Measurements from ENCODE around the gene LTBP1.
"Not testable (repeated sequence)": the region's sequence is repeated elsewhere in the genome, so short reads cannot be mapped to it uniquely, and the experiment has no call there.

The LTBP1 gene

DNA sequence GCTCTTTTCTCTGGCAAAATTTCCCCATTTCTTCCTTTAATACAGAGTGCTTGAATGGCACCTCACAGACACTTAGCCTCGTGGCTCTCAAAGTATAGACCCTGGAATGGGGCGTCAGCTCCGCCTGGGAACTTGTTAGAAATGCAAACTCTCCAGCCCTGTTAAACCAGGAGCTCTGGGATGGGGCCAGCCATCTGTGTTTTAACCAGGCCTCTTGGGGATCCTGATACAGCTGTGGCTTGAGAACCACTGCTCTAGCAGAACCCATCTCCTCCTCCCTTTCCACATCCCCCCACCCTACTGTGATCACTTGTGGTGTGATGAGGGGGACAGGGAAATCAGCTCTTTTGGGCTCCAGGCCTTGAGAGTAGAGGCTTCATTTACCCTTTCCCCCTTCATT, 15.9 kb downstream of the LTBP1 start:
- DNase-seq, result no peak

DNA sequence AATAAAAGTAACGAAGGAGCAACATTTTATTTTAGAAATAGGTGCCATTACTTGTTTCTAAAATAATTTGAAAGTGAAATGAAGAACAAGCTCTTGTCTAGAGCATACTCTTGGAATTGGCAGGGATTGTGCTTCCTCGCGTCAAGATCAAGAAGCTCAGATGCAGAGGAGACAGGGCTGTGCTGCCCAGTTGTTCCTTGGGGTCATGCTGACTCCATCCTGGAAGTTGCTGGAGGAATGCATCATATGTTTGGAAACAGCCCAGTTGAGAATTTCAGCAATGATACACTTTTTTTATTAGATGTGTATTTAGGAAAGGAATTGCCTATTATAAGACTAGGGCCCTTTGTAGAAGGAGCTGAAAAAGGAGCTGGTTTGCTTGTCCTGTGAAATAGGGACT, 17.2 kb downstream of the LTBP1 start:
- no peak for DNase-seq

GRCh38 chr2:32965523-32966171, 18.9 kb downstream of the LTBP1 start:
- no peak for DNase-seq

GRCh38 chr2:32969444-32970162, 22.9 kb downstream of the LTBP1 start:
- no peak for DNase-seq

- not testable (repeated sequence) for DNase-seq
These were observed 27.0 kb downstream of the LTBP1 start for GRCh38 chr2:32973772-32974171.

GRCh38 chr2:32976409-32977063, 29.8 kb downstream of the LTBP1 start:
- DNase-seq, result no peak

DNA sequence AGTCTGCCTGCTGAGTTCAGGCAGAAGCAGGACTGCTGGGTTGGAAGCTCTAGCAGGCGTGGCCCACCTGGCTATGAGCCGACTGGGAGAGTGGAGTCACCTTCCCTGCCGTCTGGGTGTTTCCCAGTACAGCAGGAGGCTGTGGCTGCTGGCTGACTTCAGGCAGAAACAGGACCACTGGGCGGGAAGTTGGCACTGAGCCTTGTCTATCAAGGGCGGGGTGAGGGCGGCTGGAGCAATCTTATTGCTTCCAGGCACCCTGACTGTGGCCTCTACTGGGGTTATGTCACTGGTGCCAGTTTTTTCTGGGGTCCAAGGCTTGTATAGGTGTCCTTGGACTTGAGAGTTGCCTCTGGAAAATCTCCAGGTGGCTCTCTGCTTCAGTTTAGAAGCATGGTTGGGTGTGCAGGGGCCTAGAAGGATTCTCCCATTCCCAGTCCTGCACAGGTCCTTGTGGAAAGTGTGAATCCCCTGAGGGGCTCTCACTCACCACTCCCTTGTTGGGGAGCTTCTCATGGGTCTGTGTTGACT, 30.5 kb downstream of the LTBP1 start:
- DNase-seq, result no peak

DNA sequence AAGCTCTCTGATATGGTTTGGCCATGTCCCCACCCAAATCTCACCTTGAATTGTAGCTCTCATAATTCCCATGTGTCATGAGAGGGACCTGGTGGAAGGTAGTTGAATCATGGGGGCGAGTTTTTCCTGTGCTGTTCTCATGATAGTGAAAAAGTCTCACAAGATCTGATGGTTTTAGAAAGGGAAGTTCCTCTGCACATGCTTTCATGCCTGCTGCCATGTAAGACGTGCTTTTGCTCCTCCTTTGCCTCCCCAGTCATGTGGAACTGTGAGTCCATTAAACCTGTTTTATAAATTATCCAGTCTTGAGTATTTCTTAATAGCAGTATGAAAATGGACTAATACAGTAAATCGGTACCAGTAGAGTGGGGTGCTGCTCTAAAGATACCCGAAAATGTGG, 34.9 kb downstream of the LTBP1 start:
- no peak for DNase-seq

DNA sequence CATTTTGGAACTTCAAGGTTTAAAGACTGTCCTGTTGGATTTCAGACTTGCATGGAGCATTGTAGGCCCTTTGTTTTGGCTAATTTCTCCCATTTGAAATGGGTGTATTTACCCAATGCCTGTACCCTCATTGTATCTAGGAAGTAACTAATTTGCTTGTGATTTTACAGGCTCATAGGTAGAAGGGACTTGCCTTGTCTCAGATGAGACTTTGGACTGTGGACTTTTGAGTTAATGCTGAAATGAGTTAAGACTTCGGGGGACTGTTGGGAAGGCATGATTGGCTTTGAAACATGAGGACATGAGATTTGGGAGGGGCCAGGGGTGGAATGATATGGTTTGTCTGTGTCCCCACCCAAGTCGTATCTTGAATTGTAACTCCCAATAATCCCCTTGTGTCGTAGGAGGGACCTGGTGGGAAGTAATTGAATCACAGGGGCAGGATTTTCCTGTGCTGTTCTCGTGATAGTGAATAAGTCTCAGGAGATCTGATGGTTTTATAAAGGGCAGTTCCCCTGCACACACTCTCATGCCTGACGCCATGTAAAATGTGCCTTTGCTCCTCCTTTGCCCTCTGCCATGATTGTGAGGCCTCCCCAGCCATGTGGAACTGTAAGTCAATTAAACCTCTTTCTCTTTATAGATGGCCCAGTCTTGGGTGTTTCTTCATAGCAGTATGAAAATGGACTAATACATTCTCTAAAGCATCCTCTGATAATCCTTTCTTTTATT, 36.6 kb downstream of the LTBP1 start:
- not testable (repeated sequence) for DNase-seq

DNA sequence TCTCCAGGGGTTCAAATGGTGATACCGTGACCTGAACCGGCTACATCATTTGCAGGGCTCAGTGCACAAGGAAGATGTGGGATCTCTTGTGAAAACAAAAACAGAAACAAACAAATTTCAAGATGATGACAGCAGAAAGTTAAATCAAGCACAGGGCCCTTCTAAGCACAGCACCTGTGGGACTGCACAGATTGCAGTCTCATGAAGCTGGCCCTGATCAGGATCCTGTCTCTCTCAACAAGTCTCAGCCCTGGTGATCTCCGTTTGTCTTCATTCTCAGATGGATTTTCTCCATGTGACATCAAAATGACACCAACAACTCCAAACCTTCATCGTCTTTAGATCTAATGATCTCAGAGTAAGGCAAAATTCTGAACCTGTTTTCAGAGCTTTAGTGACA, 39.7 kb downstream of the LTBP1 start:
- DNase-seq, result no peak

DNA sequence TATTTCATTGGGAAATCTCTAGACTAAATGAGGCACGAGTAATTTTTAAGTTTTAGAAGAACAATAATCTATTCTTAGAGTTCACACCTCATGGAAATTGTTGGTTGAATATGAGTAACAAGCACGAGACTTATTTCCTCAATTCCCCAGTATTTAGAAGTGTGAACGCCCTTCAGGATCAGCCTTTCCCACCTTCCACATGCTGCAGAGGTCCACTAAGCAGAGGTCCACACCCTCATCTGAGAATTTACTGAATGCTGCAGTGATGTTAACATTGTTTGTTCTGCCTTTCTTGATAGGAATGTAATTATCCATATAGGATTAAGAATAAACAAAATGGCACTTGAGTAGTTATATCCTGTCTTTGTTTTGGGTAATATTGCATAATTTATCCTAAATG, 41.8 kb downstream of the LTBP1 start:
- DNase-seq, result no peak

GRCh38 chr2:32990556-32990955, 43.8 kb downstream of the LTBP1 start:
- DNase-seq, result no peak

DNA sequence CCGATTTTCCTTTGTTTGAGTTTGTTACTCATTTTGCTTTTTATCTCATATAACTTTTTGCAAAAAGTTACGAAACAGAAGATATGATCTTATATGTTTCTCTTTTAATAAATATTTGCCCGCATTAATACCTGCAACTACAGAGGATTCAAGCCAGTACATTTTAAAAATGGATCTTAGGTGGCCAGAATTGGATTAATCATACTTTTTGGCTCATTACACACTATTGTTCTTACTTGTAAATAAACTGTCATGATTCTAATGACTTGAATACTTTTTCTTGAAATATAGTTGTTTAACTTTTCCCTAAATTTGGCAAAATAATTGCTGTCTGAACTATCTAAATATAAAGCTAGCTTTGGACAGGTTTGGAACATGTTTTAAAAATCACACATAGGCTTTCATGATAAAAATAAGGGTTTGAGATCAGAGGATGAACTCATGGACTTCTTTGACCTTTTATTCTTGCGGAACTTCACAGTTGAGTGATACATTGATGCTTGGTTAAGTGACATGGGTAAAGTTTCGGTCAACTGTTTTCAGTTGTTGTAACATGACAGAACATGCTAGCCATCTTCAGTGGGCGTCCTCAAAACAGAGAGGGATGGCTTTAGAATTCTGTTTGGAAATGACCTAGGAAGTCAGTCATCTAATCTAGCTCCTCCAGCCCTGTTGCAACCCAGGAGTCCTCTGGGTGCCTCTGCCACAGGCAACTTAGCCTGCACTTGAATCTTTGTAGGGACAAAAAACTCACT, 44.5 kb downstream of the LTBP1 start:
- DNase-seq, result no peak

GRCh38 chr2:32993005-32993539, 46.3 kb downstream of the LTBP1 start:
- no peak for DNase-seq

- no peak for DNase-seq
These were observed 51.0 kb downstream of the LTBP1 start for GRCh38 chr2:32997705-32998104.

DNA sequence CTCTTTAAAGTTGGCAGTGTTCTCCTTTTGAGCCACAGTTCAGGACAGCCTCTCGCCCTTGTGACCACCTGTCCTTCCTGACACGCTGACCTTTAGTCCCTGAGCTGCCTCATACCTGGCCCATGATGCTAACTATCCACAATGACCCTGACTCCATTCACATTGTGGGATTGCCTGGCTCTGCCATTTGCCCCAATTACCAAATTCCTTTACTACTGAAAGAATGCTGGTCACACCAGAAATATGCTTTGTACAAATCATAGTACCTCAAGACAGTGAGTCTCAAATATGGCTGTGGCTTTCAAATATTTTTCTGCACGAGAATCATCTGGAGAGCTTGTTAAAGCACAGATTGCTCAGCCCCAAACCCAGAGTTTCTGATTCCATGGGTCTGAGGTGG, 54.2 kb downstream of the LTBP1 start:
- DNase-seq, result no peak

DNA sequence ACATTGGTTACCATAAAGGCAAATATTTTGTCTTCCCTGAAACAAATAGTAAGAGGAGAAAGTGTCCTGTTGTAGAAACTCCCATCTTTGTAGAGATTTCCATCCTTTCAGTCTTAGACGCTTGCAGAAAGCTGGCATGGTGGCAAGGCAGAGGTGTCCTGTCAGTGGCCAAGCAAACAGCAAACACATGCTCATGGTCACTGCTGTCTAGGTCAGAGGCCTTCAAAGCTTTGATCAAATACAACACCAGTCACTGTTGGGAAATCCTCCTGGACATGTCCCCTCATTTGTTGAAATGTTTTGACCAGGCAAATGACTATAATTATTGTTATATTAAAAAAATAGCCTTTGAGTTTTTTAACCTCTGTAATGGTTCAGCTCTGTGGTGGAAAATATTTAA, 55.1 kb downstream of the LTBP1 start:
- no peak for DNase-seq

DNA sequence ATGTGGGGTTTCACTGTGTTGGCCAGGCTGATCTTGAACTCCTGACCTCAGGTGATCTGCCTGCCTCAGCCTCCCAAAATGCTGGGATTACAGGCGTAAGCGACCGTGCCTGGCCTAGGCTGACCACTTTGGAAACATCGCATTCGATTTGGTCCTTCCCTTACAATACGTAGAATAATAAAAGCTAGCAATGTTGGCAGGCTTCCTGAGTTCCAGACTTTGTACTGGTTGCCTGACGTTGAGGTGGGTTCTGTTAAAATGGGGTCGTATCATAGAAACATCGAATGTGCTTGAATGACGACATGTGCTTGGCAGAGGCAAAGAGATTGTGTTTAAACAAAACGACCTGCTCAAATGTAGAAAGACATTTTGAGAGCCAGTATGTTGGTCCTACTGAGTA, 56.1 kb downstream of the LTBP1 start:
- no peak for DNase-seq

DNA sequence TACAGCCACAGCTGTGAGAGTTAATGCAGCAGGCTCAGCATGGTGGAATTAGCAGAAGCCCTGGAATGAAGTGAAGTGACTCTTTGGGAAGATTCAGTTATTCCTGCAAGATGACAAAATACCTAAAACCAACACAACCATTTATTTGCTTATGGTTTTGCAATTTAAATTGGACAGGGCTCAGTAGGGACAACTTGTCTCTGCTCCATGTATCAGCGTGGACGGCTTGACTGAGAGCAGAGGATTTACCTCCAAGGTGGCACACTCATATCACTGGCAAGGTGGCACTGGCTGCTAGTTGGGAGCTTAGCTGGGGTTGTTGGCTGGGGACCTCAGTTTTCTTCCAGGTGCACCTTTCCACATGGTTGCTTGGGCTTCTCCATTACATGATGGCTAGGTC, 58.3 kb downstream of the LTBP1 start:
- DNase-seq, result no peak

DNA sequence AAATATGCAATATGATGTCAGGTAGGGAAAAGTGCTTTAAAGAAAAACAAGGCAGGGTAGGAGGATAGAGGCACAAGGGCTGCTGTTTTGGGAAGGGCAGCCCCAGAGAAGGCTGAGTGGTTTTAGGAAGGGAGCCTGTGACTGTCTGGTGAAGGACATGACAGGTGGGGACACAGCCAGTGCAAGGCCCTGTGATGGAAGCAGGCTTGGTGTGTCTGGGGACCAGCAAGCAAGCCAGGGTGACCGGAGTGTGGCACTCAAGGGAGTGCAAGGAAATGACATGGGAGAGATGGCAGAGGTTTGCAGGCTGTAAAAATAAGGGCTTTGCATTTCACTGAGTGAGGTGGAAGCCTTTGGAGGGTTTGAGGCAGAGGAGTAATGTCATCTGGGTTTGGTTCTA, 62.0 kb downstream of the LTBP1 start:
- DNase-seq, result no peak

- no peak for DNase-seq
These were observed 62.5 kb downstream of the LTBP1 start for GRCh38 chr2:33009249-33009648.

DNA sequence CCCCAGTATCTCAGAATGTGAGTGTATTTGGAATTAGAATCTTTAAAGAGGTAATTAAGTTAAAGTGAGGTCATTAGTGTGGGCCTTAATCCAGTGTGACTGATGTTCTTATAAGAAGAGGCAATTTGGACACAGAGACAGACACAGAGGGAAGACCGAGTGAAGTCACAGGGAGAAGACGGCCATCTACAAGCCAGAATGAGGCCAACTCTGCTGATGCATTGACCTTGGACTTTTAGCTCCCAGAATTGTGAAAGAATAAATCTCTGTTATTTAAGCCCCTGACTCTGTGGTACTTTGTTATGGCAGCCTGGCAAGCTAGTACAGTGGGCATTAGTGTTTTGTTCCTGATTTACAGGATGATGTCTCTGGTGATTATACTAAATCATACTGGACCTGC, 64.6 kb downstream of the LTBP1 start:
- no peak for DNase-seq
